Neural progenitor cell (in vitro differentiated cells): Measurements from ENCODE around the gene MAML3. TPM values are rescaled to one million over a fixed set of nuclear protein-coding genes. Genes with fewer than 3 reads are reported as not detected.
A peak's percentile ranks its signal among the peaks of the same experiment; 100 is the strongest.

Source experiments
- DNase-seq: peaks from one replicate; pipeline ENCODE4 v3.0.0-alpha.2; 2016; ENCODE audit warnings: low spot score
- H2AFZ ChIP-seq: fragments of 200-600 bp; sonication (generic); replicated peaks from 2 replicates; pipeline ENCODE4 v1.6.1; 2016; ENCODE audit warnings: antibody characterized with exemption
- H3F3A ChIP-seq: fragments of 200-600 bp; sonication (generic); 2 replicates; pipeline ENCODE4 v1.6.1; 2016; ENCODE audit warnings: antibody characterized with exemption, low read depth
- H3K27ac ChIP-seq: fragments of 200-600 bp; sonication (generic); 2 replicates; pipeline ENCODE4 v1.5.1; 2016; ENCODE audit warnings: mild to moderate bottlenecking
- H3K27me3 ChIP-seq: fragments of 200-600 bp; sonication (generic); 2 replicates; pipeline ENCODE4 v1.6.1; 2016; ENCODE audit warnings: mild to moderate bottlenecking, moderate library complexity
- H3K36me3 ChIP-seq: fragments of 200-600 bp; sonication (generic); 2 replicates; pipeline ENCODE4 v1.5.1; 2016
- H3K4me1 ChIP-seq: fragments of 200-600 bp; sonication (generic); 2 replicates; pipeline ENCODE4 v1.6.1; 2016; ENCODE audit warnings: mixed run types
- H3K4me2 ChIP-seq: fragments of 200-600 bp; sonication (generic); 2 replicates; pipeline ENCODE4 v1.6.1; 2016
- H3K4me3 ChIP-seq: fragments of 200-600 bp; sonication (generic); 2 replicates; pipeline ENCODE4 v1.5.1; 2016
- H3K79me2 ChIP-seq: fragments of 200-600 bp; sonication (generic); 2 replicates; pipeline ENCODE4 v1.6.1; 2016; ENCODE audit warnings: low read depth
- H3K9ac ChIP-seq: fragments of 200-600 bp; sonication (generic); 2 replicates; pipeline ENCODE4 v1.6.1; 2016
- H3K9me3 ChIP-seq: fragments of 200-600 bp; sonication (generic); 2 replicates; pipeline ENCODE4 v1.5.1; 2016; ENCODE audit warnings: low read depth
- H4K20me1 ChIP-seq: fragments of 200-600 bp; sonication (generic); 2 replicates; pipeline ENCODE4 v1.6.1; 2016; ENCODE audit warnings: low read depth
- H3K27ac Mint-ChIP-seq: 3 replicates; pipeline ENCODE4 v1.8.0; 2021; ENCODE audit warnings: mixed read lengths
- H3K27me3 Mint-ChIP-seq: 2 replicates; pipeline ENCODE4 v1.8.0; 2022; ENCODE audit warnings: low read depth, mild to moderate bottlenecking, inconsistent platforms, moderate library complexity, mixed read lengths; ENCODE audit not compliant: insufficient read depth
- H3K36me3 Mint-ChIP-seq: 3 replicates; pipeline ENCODE4 v1.8.0; 2021; ENCODE audit warnings: mixed read lengths
- H3K4me1 Mint-ChIP-seq: 3 replicates; pipeline ENCODE4 v1.8.0; 2021; ENCODE audit warnings: mixed read lengths
- H3K4me3 Mint-ChIP-seq: 3 replicates; pipeline ENCODE4 v1.8.0; 2021; ENCODE audit warnings: mild to moderate bottlenecking, moderate library complexity, mixed read lengths
- H3K9me3 Mint-ChIP-seq: 3 replicates; pipeline ENCODE4 v1.8.0; 2020; ENCODE audit warnings: mixed read lengths
- EZH2 ChIP-seq: fragments of 200-600 bp; sonication (generic); IDR thresholded peaks from 2 replicates; pipeline ENCODE4 v1.6.1; 2017; ENCODE audit warnings: antibody characterized with exemption, mild to moderate bottlenecking, moderate library complexity
- EZH2phosphoT487 ChIP-seq: fragments of 200-600 bp; sonication (generic); IDR thresholded peaks from 2 replicates; pipeline ENCODE4 v1.6.1; 2017; ENCODE audit warnings: antibody characterized with exemption
- total RNA-seq: library from RNA; depleted of rRNA; stranded (reverse); fragments of >200 nt; gene quantifications from 2 replicates; pipeline ENCODE4 v1.2.3, GENCODE V29; 2015; ENCODE audit warnings: low replicate concordance
- TF ChIP-seq, protein P1 (sequence below): fragments of 200-600 bp; sonication (generic); IDR thresholded peaks from 2 replicates; pipeline ENCODE4 v1.5.1; 2017; ENCODE audit warnings: antibody characterized with exemption, mild to moderate bottlenecking

MAML3 gene
- total RNA-seq, 1 donor from 2014 or later = 14.4 TPM

DNA sequence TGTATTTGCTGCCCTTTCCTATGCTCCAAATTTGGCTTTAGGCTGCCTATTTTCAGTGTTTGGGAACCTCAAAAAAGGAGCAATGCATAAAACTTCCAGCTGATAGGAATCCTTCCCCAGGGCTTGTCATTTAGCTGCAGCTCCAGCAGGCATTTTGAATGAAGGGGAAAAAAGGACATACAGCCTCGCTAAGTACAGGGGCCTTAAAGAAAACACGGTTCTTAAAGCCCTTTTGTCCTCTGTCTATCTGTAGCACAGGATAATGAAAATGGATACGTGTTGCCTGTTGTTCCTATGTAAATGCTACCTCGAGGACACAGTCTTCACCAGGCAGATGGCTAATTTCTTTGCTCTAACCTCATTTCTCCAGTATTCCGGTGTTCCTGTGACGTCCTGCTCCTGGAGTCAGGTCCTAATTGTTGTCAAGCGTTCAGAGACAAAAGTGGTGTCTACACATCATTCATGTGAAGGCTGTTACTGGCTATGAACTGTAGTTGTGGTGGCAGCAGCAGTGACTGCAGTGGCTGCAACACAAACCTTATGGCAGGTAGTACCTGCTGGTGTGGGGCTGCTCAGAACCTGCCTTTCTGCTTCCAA lies 371.0 kb downstream of the MAML3 start:
- Mint-ChIP-seq H3K4me1 (peaks cover 68% of the 10 kb centered on the region), H3K9me3 (no peaks in the 10 kb centered on the region)

DNA sequence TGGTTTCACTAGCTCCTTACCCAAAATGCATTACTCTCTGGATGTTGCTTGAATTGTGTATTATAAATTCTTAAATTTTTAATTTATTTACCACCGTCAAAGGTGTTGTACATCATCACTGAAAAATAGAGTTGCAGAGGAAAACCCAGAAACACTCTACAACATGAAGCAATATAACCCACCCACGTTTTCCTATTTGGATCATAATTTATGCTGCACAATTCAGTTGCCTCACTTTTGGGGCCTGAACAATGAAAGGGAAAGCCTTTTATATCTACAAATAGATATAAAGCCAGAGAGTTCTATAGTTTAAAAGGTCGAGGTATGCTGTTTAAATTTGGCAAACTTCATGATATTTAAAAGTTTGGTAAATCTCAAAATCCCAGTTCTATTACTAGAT lies 372.9 kb downstream of the MAML3 start:
- TF ChIP-seq EZH2 (no peak), EZH2phosphoT487 (no peak)
- TF ChIP-seq, protein P1, sequence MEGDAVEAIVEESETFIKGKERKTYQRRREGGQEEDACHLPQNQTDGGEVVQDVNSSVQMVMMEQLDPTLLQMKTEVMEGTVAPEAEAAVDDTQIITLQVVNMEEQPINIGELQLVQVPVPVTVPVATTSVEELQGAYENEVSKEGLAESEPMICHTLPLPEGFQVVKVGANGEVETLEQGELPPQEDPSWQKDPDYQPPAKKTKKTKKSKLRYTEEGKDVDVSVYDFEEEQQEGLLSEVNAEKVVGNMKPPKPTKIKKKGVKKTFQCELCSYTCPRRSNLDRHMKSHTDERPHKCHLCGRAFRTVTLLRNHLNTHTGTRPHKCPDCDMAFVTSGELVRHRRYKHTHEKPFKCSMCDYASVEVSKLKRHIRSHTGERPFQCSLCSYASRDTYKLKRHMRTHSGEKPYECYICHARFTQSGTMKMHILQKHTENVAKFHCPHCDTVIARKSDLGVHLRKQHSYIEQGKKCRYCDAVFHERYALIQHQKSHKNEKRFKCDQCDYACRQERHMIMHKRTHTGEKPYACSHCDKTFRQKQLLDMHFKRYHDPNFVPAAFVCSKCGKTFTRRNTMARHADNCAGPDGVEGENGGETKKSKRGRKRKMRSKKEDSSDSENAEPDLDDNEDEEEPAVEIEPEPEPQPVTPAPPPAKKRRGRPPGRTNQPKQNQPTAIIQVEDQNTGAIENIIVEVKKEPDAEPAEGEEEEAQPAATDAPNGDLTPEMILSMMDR = no peak
- H3K36me3 ChIP-seq = no peaks in the 10 kb centered on the region

More for the DNA sequence above, 371.0 kb downstream of the MAML3 start:
- TF ChIP-seq, protein P1 = no peak
- TF ChIP-seq EZH2 (no peak), EZH2phosphoT487 (peak; percentile 99)
- H2AFZ ChIP-seq = no peak overlapping the region
- peak; percentile 64 for DNase-seq
- H3K9ac ChIP-seq = no peak overlapping the region
- H3K4me1 ChIP-seq = peaks cover 37% of the 10 kb centered on the region
- no peaks in the 10 kb centered on the region for H3K36me3 ChIP-seq
- H3K27me3 ChIP-seq = no peaks in the 10 kb centered on the region
- H3F3A ChIP-seq = peaks cover 13% of the 10 kb centered on the region
- no peaks in the 10 kb centered on the region for H3K9me3 ChIP-seq
- H3K4me2 ChIP-seq = peak overlapping the region; percentile 39
- H4K20me1 ChIP-seq = peaks cover 9% of the 10 kb centered on the region
- no peak overlapping the region for H3K27ac ChIP-seq
- no peaks in the 10 kb centered on the region for H3K79me2 ChIP-seq
- peaks cover 4% of the 10 kb centered on the region for H3K27me3 Mint-ChIP-seq
- H3K4me3 ChIP-seq = no peak overlapping the region
- peak overlapping the region; percentile 4 for H3K4me3 Mint-ChIP-seq
- no peaks in the 10 kb centered on the region for H3K36me3 Mint-ChIP-seq
- no peak overlapping the region for H3K27ac Mint-ChIP-seq

DNA sequence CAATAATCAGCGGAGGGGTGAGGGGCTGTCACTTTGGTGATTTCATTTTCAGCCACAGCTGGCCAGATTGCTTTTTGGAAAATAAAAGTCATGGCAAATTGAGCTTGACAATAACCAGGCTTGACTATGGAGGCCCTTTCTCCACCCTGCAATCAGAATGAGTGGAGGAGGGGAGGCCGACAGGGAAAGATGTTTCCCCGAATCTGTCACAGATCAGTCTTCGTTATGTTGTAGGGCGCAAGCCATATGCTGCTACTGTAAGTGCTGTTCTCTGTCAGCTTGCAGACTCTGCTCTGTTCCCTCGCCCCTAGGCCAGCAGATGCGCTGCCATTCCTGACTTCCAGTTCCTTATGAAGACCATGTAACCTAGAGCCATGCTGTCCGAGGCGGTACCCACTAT lies 374.3 kb downstream of the MAML3 start:
- no peak overlapping the region for H3K27ac ChIP-seq
- H3F3A ChIP-seq = peaks cover 33% of the 10 kb centered on the region
- Mint-ChIP-seq H3K36me3 (no peaks in the 10 kb centered on the region), H3K4me1 (peaks cover 69% of the 10 kb centered on the region), H3K9me3 (no peaks in the 10 kb centered on the region), H3K27me3 (peaks cover 8% of the 10 kb centered on the region), H3K27ac (no peak overlapping the region), H3K4me3 (no peak overlapping the region)
- H2AFZ ChIP-seq = no peak overlapping the region
- no peaks in the 10 kb centered on the region for H3K79me2 ChIP-seq
- no peaks in the 10 kb centered on the region for H3K9me3 ChIP-seq
- TF ChIP-seq, protein P1 = no peak
- TF ChIP-seq EZH2 = no peak
- DNase-seq = no peak
- no peaks in the 10 kb centered on the region for H3K36me3 ChIP-seq
- no peak overlapping the region for H3K9ac ChIP-seq
- H3K4me2 ChIP-seq = no peak overlapping the region
- no peaks in the 10 kb centered on the region for H3K27me3 ChIP-seq
- H3K4me3 ChIP-seq = no peak overlapping the region
- peaks cover 6% of the 10 kb centered on the region for H4K20me1 ChIP-seq
- peaks cover 52% of the 10 kb centered on the region for H3K4me1 ChIP-seq

More for the DNA sequence above, 372.9 kb downstream of the MAML3 start:
- peaks cover 67% of the 10 kb centered on the region for H3K4me1 Mint-ChIP-seq
- Histone ChIP-seq H3K4me1 (peaks cover 38% of the 10 kb centered on the region), H3K9ac (no peak overlapping the region), H3K27me3 (no peaks in the 10 kb centered on the region), H3K4me2 (no peak overlapping the region), H4K20me1 (peaks cover 6% of the 10 kb centered on the region), H2AFZ (no peak overlapping the region), H3K79me2 (no peaks in the 10 kb centered on the region), H3K9me3 (no peaks in the 10 kb centered on the region), H3K27ac (no peak overlapping the region), H3F3A (peaks cover 20% of the 10 kb centered on the region), H3K4me3 (no peak overlapping the region)
- no peak overlapping the region for H3K27ac Mint-ChIP-seq
- H3K27me3 Mint-ChIP-seq = peaks cover 8% of the 10 kb centered on the region
- no peak for DNase-seq
- no peaks in the 10 kb centered on the region for H3K9me3 Mint-ChIP-seq
- no peaks in the 10 kb centered on the region for H3K36me3 Mint-ChIP-seq
- no peak overlapping the region for H3K4me3 Mint-ChIP-seq
